COLO668 (cell line): ENCODE results near the gene ARHGAP6.
"Not testable (repeated sequence)": the region's sequence is repeated elsewhere in the genome, so short reads cannot be mapped to it uniquely, and the experiment has no call there.

Experiments
- DNase-seq: peaks from one replicate; lab custom pipeline; 2025; ENCODE audit not compliant: unreplicated experiment; lab: John Stamatoyannopoulos, UW

The ARHGAP6 gene

DNA sequence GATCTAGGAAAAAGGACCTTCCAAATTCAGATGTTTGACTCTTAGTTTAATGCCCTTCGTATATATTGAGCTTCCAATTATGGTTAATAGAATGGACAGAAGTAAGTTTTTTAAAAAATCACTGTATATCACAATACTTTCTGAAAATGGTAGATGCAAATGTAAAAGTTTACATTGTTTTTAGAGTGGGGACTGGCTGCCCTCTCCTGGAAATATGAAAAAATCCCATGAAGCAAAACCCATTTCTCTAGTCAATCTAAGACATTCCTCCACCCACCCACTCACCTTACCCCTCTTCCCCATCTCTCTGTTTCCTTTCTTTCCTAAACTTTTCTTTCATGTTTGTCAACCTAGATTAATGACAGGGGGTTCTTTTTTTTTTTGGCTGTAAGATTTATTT, 134.5 kb downstream of the ARHGAP6 start:
- DNase-seq: no peak

DNA sequence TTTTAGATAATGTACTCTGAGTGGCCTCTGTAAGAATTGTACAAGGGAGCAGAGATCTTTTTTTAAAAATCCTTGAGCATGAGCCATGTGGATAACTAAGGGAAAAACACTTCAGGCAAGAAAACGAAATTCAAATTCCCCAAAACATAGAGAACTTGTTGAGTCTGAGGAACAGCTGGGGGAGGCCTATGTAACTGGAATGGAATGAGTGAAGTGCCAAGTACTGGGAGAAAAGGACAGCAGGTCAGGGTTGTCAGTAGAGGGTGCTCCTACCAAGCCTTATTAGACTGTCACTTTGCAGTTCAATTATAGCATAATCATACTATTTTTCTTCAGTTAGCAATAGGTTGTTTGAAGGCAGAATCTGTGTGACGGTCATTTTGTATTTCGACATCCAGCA, 135.1 kb downstream of the ARHGAP6 start:
- DNase-seq: no peak

DNA sequence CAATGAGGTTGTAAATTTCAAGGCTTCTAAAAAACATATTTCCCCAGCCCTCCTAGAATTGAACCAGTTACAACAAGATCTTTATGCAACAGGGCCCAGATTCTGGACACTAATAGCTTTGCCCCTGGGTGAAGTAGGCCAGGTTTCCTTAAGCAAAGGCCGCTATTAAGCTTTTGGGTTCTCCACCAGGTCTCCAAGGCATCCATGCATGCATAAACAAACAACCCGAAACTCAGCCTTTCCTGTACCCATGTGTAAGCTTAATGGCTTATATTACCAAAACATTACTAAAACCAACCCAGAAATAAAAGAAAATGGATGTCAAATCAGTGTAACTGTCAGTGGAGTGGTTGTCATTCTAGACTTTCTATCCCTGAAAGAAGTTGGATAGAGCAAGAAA, 137.1 kb downstream of the ARHGAP6 start:
- DNase-seq: no peak

DNA sequence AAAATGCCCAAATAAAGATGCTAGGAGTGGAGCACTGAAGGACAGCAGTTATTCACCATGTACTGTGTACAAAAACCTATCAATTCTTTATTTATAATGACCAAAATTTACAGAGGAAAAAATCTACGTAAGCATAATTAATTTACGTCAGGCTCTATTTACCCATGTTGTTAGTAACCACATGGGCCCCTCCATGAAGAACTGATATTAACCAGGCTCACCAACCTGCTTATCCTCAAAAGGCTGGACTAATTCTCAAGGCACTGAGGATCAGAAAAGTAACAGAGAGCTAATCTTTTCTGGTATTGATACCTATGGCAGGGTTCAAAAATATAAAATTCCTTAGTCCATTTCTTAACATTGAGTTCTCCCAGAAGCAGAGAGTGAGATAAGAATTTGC, 140.0 kb downstream of the ARHGAP6 start:
- no peak for DNase-seq

DNA sequence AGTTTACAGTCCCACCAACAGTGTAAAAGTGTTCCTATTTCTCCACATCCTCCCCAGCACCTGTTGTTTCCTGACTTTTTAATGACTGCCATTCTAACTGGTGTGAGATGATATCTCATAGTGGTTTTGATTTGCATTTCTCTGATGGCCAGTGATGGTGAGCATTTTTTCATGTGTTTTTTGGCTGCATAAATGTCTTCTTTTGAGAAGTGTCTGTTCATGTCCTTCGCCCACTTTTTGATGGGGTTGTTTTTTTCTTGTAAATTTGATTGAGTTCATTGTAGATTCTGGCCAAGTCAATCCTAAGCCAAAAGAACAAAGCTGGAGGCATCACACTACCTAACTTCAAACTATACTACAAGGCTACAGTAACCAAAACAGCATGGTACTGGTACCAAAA, 146.5 kb downstream of the ARHGAP6 start:
- not testable (repeated sequence) for DNase-seq

DNA sequence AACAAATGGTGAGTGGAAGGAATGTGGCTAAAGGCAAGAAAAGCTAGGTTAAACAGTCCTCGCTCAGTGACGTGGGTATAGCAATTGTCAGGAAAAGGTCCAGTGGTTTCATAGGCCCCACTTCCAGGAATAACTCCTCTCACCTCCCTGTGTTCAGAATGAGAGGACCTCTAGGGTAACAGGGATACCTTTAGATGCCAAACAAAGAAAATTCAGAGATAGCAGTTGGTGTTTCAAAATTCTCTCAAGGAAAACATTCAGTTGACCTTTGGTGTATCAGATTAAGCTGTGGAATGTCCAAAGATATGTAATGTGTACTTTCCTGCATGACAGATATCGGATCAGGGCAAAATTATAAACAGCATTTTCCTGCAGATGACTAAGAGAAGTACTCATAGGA, 155.9 kb downstream of the ARHGAP6 start:
- DNase-seq: no peak

DNA sequence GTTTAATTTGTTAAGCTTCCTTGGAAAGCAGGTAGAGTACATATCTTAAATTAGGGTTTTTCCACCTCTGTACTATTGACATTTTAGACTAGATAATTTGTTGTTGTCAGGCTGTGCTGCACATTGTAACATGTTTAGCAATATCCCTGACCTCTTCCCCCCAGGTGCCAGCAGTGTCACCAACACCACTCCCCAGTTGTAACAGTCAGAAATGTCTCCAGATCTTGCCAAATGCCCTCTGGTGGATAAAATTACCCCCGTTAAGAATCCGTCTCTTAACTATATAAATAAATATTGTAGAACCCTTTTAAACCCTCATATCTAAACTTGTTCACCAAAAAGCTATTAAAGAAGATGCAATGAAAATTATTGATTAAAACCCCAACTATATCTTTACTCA, 161.5 kb downstream of the ARHGAP6 start:
- DNase-seq: no peak

DNA sequence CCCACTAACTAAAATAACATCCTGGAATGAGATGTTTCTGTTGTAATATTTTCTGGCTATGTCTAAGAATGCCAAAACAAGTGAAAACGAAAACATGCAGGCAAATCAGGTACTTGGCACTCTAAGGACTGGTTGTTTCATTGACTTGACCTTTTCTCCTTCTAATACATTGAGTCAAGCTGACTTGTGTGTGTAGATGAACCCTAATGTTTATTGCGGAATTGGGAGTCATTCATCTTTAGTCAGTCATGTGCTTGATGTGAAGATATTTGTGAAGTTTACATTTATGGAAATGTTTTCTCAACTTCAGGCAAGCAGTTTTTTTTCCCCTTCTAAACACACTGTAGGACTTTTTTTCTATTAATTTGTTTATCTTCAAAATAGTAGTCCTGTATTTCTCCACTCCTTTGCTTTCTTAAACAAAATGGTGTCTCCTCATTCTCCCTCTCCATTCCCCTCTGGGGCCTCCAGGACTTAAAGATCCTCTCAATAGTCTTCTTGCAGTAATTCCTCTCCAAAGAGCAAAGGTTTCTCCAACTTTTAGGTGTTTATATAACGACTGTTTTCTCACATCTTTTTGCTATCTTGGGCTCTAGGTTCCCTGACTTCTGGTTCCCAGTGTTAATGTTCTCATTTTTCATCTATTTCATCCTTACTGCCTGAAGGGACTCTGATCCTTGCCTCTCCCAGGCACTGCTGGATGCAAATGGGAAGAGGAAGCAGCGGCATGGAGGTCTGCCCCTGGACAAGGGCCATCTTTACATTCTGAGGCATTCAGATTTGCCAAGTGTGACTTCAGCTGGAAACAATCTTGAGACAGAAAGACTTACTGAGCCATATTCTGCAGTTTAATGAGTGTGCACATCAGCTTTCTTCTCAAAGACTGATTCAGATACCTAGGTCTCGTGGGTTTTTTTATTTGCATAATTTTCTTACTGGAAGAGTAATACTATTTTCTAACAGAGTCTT, 166.4 kb downstream of the ARHGAP6 start:
- no peak for DNase-seq

DNA sequence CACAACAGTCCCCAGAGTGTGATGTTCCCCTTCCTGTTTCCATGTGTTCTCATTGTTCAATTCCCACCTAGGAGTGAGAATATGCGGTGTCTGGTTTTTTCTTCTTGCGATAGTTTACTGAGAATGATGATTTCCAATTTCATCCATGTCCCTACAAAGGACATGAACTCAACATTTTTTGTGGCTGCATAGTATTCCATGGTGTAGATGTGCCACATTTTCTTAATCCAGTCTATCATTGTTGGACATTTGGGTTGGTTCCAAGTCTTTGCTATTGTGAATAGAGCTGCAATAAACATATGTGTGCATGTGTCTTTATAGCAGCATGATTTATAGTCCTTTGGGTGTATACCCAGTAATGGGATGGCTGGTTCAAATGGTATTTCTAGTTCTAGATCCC, 174.3 kb downstream of the ARHGAP6 start:
- not testable (repeated sequence) for DNase-seq

DNA sequence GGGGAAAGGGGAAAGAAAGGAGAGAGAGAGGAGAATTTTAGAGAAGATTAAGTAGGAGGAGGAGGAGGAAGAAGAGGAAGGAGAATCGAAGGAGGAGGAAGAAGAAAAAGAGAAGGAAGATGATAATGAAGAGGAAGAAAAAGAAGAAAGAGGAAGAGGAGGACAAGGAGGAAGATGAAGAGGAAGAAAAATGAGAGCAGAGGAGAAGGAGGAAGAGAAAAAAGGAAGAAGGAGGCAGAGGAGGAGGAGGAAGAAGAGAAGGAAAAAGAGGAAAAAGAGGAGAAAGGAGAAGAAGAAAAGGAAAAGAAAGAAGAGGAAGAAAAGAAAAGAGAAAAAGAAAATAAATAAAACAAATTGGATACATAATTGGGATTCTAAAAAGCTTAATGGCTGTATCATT, 181.4 kb downstream of the ARHGAP6 start:
- no peak for DNase-seq

DNA sequence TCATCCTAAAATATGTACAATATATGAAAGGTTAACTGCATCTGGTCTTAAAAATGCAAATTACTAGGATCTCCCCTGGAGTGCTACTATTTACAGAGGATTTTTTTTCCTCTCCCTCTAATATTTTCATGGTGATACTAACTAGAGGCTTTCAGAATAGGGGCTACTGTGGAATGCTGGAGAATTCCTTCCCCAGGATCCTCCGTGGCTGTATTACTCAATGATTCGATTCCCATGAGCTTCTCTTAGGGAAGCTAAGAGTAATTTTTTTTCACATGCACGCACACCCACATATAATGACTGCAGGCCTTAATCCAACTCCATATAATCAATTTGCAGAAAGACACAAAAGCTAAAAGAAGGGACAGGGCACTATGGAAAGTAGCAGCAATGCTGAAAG, 184.7 kb downstream of the ARHGAP6 start:
- no peak for DNase-seq

DNA sequence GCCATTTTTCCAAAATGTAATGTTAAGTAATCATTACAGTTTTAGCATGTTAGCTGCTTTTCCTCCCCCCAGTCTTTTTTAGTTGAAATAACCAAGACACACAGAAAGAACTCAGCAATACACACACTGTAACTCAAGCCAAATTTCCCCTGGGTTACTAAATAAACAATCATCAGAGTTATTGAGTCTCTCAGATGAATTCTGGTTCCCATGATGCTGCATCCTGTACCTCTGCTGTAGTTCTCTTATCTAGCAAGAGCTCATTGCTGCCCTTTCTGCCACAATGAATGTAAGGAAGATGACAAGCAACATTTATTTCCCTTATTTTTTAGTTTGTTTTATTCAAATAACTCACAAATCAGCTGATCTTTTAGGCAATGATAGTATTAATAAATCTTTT, 185.1 kb downstream of the ARHGAP6 start:
- DNase-seq: no peak

DNA sequence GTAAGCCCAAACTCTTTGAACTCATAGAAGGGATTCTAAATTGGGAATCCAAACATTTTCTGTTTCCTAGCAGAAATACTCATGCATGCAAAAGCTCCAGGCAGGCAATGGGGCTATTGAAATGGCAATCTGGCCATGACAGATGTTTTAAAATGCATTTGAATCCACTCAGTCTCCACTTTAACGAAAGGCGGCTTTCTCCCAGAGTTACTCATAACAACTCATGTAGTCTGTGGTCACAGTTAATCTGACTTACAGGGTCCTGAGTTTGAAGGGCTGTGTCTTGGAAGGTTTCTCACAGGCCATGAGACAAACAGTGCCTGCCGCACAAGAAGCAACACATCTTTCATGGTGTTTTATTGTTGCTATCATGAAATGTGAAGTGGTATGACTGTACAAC, 186.8 kb downstream of the ARHGAP6 start:
- no peak for DNase-seq

DNA sequence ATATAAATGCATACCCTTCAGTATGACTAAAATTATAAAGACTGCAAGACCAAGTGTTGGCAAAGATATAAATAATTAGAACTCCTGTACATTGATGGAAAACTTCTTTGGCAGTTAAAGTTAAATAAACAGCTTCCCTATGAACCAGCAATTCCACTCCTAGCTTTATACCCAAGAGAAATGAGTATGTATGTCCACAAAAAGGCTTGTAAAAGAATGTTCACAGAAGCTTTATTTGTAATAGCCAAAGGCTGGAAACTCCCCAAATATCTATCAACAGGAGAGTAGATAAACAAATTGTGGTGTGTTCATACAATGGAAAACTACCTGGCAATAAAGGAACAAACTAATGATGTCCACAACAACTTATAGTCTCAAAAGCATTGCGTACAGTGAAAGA, 187.7 kb downstream of the ARHGAP6 start:
- no peak for DNase-seq

DNA sequence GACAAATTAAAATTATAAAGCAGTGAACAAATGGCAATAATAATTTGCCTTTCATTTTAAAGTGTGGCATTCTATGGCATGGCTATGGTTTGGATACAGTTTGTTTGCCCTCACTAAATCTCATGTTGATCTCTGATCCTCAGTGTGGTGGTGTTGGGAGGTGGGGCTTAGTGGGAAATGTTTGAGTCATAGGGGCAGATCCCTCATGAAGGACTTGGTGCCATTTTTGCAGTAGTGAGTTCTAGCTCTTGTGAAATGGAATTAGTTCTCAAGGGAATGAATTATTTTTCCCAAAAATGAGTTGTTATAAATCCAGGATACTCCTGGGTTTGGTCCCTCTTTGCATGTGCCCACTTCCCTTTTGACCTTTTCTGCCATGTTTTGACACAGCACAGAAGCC, 191.1 kb downstream of the ARHGAP6 start:
- no peak for DNase-seq

DNA sequence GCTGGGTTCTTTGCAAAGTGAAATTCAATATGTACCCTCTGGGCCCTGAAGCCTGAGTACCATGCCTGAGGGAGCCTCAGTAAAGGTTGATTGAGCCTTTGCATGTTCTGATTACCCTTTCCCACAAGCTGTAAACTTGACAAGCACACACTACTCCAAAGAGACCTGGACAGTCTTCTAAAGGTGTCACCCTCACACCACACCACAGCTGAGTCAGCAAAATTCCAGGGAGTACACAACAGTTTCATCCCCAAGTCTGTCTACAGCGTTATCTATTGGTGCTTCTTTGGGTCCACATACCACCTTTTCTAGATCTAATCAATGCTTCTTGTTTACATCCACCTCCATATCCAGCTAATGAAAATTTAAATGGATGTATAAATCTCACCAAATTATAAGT, 191.7 kb downstream of the ARHGAP6 start:
- no peak for DNase-seq

DNA sequence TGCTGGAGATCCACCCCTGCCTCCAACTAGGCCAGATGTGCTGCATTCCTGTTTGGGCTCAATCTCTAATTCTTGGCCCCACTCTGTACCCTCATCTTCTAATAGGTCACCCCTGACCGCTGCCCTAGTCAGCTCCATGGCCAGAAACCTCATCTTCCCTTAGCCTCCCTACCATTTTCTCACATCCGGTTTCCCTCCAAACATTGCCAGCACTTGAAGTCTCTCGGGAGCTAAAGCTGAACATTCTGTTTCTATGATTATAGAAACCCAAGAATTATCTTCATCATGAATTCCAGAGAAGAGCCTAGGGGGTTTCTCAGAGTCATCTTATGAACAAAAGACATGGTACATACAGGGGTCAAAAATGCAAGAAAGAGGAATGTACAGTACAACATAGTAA, 192.8 kb downstream of the ARHGAP6 start:
- no peak for DNase-seq

DNA sequence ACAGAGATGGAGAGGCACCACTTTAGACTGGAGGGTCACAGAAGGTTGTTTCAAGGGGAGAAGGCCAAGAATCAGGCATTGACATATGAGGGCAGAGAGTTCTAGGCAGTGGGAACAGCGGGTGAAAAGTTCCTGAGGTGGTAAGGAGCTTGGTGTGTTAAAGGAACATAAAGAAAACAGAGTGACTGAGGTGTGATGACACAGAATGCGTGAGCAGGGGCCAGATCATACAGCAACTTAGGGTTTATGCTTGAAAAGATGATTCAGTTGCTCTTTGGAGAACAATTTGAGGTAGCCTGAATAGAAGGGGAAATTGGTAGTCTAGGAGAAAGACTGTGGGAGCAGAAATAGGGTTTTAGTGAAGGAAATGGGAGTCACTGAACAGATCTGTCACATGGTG, 193.3 kb downstream of the ARHGAP6 start:
- no peak for DNase-seq

DNA sequence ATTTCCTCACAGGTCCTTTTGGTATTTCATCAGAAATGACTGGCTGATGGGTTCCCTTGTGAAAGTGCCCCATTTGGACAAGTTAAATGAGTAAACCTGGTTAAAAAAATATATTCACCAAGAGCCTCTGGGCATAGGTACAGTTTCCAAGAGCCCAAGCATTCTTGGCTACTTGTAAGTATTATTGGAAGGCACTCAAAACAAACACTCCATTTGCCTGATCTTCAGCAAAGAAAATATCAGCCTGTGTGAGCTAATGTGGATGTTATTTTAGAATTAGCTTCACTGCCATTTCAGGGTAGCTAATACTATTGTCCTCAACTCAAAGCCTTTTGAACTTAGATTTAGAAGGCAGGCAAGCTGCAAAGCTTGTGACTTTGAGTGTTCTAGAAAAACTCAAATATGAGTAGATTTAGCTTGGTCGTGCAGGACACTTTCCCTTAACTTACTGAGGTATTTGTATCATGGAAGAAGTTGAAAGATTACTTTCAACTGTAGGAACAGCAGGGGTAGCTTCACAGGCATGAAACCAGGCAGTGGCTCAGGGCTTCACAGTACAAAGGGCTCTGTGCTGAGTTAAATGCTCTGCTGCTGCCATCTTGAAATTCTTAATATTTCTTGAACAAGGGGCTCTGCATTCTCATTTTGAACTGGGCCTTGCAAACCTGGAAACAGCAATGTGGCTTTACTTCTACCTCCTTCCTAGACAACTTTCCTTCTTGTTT, 195.3 kb downstream of the ARHGAP6 start:
- no peak for DNase-seq

DNA sequence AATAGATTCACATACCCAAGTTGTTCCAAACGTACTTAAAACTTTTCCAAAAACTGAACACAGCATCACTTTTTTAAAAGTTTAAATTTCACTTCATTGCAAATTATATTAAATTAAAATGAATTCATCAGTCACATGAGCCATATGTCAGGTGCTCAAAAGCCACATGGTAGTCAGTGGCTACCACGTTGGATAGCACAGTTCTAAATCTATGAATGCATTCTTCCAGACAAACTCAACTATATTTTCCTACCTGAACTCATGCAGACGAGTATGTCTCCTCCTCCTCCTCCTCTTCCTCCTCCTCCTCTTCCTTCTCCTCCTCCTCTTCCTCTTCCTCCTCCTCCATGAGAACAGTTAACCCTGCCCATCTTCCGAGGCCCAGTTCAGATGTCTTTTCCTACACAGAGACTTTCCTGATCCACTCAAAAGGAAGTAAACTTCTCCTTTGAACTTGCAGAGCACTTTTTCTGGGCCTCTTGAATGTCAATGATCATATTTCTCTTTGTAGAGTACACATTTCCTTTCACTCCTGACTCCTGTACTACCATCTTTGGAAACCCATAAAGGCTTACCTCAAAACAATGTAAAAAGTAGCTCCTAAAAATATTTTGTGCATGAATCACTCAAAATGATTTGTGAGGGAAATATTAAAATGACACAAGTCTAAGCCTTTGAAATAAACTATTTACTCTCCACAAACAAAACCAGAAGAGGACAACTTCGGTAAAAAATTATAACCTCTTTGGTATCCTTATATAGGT, 199.9 kb downstream of the ARHGAP6 start:
- no peak for DNase-seq

DNA sequence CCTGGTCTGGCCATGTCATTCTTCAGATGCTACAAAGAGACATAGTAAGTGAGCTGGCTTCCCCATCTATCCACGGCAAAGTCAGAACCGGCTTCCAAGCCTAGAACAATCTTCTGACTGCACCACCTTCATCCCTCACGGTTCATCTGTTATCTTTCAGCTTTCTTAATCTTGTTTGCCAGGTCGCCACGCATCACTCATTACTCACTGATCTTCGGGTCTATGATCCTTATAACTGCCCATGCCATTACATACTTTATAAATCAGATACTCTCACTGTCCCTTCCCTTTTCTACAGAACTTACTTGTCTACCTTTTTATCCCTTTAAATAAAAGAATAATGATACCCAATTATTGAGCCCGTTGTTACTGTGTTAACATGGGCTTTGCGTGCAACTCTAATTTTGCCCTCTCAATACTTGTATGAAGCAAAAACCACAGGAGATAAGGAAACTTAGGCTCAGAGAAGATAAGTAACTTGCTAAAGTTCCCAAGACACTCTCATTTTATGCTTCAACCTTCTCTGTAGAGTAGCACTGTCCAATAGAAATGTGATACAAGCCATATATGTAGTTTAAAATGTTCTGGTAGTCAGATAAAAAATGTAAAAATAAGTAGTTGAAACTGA, 200.8 kb downstream of the ARHGAP6 start:
- no peak for DNase-seq
